GM12892 (cell line): ENCODE data around the gene STAT6.

Experiments used
- POLR2A ChIP-seq: IDR thresholded peaks from 2 replicates; pipeline ENCODE4 v1.6.1; 2011; ENCODE audit warnings: low read depth, low read length, control low read depth
- TAF1 ChIP-seq: IDR thresholded peaks from 2 replicates; pipeline ENCODE4 v1.6.1; 2011; ENCODE audit warnings: low read depth, mild to moderate bottlenecking, control low read depth, low read length, borderline replicate concordance

GRCh38 chr12:57151741-57152630, 40.8 kb upstream of the STAT6 start:
- no peak for TF ChIP-seq POLR2A
- no peak for TF ChIP-seq TAF1
